Lower leg skin (tissue), 3 donors: ENCODE measurements around the gene GRM8.

Source experiments
- POLR2A ChIP-seq, 2 donors: fragments of 450-650 bp; IDR thresholded peaks; one replicate each; pipeline ENCODE4 v1.6.1; 2016 to 2017; ENCODE audit warnings: antibody characterized with exemption in 2 of 2, mild to moderate bottlenecking in 1 of 2, moderate library complexity in 1 of 2
- TF ChIP-seq, protein P1 (sequence below), 3 donors: fragments of 450-650 bp; IDR thresholded peaks; one replicate each; pipeline ENCODE4 v1.5.1; 2016; ENCODE audit warnings: antibody characterized with exemption in 3 of 3, mild to moderate bottlenecking in 3 of 3, moderate library complexity in 2 of 3

GRCh38 chr7:126930166-126930565 lies 322.6 kb downstream of the GRM8 start:
- TF ChIP-seq POLR2A (IDR thresholded peaks at IDR 0.05) = no peak
- TF ChIP-seq, protein P1, sequence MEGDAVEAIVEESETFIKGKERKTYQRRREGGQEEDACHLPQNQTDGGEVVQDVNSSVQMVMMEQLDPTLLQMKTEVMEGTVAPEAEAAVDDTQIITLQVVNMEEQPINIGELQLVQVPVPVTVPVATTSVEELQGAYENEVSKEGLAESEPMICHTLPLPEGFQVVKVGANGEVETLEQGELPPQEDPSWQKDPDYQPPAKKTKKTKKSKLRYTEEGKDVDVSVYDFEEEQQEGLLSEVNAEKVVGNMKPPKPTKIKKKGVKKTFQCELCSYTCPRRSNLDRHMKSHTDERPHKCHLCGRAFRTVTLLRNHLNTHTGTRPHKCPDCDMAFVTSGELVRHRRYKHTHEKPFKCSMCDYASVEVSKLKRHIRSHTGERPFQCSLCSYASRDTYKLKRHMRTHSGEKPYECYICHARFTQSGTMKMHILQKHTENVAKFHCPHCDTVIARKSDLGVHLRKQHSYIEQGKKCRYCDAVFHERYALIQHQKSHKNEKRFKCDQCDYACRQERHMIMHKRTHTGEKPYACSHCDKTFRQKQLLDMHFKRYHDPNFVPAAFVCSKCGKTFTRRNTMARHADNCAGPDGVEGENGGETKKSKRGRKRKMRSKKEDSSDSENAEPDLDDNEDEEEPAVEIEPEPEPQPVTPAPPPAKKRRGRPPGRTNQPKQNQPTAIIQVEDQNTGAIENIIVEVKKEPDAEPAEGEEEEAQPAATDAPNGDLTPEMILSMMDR (IDR thresholded peaks at IDR 0.05) = no peak
